Smooth muscle cell of the umbilical artery (primary cell): Measurements from ENCODE around the gene IDH3G. TPM values are rescaled to one million over a fixed set of nuclear protein-coding genes. Genes with fewer than 3 reads are reported as not detected.

Source experiments
- total RNA-seq: library from RNA; depleted of rRNA; stranded (reverse); fragments of >200 nt; gene quantifications from 2 replicates; pipeline ENCODE4 v1.2.3, GENCODE V29; 2014

IDH3G gene
- 46.9 and 57.2 TPM in 2 replicates for total RNA-seq

GRCh38 chrX:153794018-153794896 lies at the start of gene IDH3G, which contains the start of gene SSR4:
TSS of gene IDH3G (minus strand) at chrX:153794375. CDS start at chrX:153794326, 49 bp downstream.
TSS of gene SSR4 (plus strand) at chrX:153794668. CDS start at chrX:153794688, 20 bp downstream.

DNA sequence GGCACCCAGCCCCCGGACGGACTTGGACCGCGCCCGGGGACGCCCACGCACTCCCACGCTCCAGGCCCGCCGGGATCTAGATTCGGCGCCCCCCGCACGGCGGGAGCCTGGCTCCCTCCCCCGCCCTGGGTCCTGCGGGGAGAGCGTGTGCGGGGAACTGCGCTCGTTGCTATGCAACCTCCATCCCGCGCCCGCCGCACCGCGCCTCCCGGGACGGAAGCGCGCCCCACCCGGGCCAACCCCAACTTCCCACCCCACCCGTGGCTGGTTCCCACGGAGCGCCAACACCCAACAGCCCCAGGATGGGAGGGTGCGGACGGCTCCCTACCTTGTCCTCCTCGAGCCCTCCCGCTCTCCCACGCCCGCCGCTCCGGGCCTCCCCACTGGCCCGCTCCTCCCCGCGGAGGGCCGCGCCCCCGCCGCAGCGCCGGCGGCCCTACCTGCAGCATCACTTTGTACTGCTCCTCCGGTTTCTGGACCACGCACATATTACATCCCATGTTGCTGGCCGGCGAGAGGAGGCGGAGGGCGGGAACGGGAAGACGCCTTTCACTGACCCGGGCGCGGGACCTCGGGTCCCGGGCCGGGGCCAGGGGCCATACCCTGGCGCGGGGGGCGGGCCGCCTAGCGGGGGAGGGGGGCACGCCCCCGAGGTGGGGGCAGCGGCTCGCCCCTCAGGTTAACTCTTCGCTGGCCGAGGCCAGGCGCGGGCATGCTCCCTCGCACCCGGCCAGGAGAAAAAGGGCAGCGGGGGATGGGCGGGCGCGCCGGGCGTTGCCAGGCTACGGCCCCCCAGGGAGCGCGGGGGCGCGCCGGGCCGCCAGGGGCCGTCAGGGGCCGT lies 35.8 kb upstream of the IDH3G start, which contains the start of gene PDZD4:
PDZD4 (minus strand) TSS at position 746 of the 841 bp plus-strand sequence; CDS start at position 500, 246 bp downstream.

GRCh38 chrX:153780678-153781427 lies 13.3 kb downstream of the IDH3G start, which contains the start of gene SRPK3:
TSS of gene SRPK3 (plus strand) at chrX:153781041. CDS start at chrX:153781087, 46 bp downstream.

GRCh38 chrX:153763989-153764755 lies 30.0 kb downstream of the IDH3G start, which contains the start of gene PLXNB3:
TSS of gene PLXNB3 (plus strand) at chrX:153764249. CDS start at chrX:153765536, 1,287 bp downstream.

Other genes with a start within 250 kb of the IDH3G start
- gene CCNQ, start 195.2 kb downstream of the IDH3G start, total RNA-seq, result 24.5 and 31.8 TPM in 2 replicates
- not detected in 2 replicates for gene DUSP9, start 147.2 kb downstream of the IDH3G start, total RNA-seq
- gene PNCK, start 120.6 kb downstream of the IDH3G start, total RNA-seq, result 0.59 and 0.92 TPM in 2 replicates
- 19.3 and 22.3 TPM in 2 replicates for gene SLC6A8, start 106.4 kb downstream of the IDH3G start, total RNA-seq
- gene BCAP31, start 70.0 kb downstream of the IDH3G start, total RNA-seq, result 156 and 184 TPM in 2 replicates
- 17.2 and 25.5 TPM in 2 replicates for gene ABCD1, start 69.5 kb downstream of the IDH3G start, total RNA-seq
- gene PLXNB3, start 30.1 kb downstream of the IDH3G start, total RNA-seq, result 6.2 and 24.6 TPM in 2 replicates
- under 0.01 and 2.2 TPM in 2 replicates for gene SRPK3, start 13.3 kb downstream of the IDH3G start, total RNA-seq
- gene SSR4, start 293 bp upstream of the IDH3G start, total RNA-seq, result 49.2 and 134 TPM in 2 replicates
- under 0.01 and 0.18 TPM in 2 replicates for gene PDZD4, start 36.2 kb upstream of the IDH3G start, total RNA-seq
- gene L1CAM, start 91.8 kb upstream of the IDH3G start, total RNA-seq, result 0.59 and 2.6 TPM in 2 replicates
- gene AVPR2, start 110.3 kb upstream of the IDH3G start, total RNA-seq, result not detected in 2 replicates
- gene ARHGAP4, start 131.9 kb upstream of the IDH3G start, total RNA-seq, result 0.97 and 2.1 TPM in 2 replicates
- gene NAA10, start 140.7 kb upstream of the IDH3G start, total RNA-seq, result 54.9 and 56.9 TPM in 2 replicates
- 2.1 and 5.0 TPM in 2 replicates for gene RENBP, start 150.3 kb upstream of the IDH3G start, total RNA-seq
- gene HCFC1, start 177.4 kb upstream of the IDH3G start, total RNA-seq, result 14.0 and 34.4 TPM in 2 replicates
- 5.6 and 5.7 TPM in 2 replicates for gene TMEM187, start 178.4 kb upstream of the IDH3G start, total RNA-seq
- 78.7 and 109 TPM in 2 replicates for gene IRAK1, start 225.5 kb upstream of the IDH3G start, total RNA-seq